Measurements from ENCODE around the gene RBM28.

- TF ChIP-seq CTCF (conservative IDR thresholded peaks at IDR 0.05; ENCODE audit: low read depth, low read length), result no peak
- TF ChIP-seq EZH2 (IDR thresholded peaks at IDR 0.05; ENCODE audit: borderline replicate concordance, low read depth, low read length, poor library complexity, severe bottlenecking), result no peak
Observed at GRCh38 chr7:128262273-128263028, 81.3 kb downstream of the RBM28 start.

All from A673 (cell line).